Measurements from ENCODE around the gene EIF4E1B. TPM values are rescaled to one million over a fixed set of nuclear protein-coding genes. Genes with fewer than 3 reads are reported as not detected.
"Not testable (repeated sequence)": the region's sequence is repeated elsewhere in the genome, so short reads cannot be mapped to it uniquely, and the experiment has no call there.

Gene EIF4E1B, protein sequence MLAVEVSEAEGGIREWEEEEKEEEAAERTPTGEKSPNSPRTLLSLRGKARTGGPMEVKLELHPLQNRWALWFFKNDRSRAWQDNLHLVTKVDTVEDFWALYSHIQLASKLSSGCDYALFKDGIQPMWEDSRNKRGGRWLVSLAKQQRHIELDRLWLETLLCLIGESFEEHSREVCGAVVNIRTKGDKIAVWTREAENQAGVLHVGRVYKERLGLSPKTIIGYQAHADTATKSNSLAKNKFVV
- not detected for total RNA-seq

DNA sequence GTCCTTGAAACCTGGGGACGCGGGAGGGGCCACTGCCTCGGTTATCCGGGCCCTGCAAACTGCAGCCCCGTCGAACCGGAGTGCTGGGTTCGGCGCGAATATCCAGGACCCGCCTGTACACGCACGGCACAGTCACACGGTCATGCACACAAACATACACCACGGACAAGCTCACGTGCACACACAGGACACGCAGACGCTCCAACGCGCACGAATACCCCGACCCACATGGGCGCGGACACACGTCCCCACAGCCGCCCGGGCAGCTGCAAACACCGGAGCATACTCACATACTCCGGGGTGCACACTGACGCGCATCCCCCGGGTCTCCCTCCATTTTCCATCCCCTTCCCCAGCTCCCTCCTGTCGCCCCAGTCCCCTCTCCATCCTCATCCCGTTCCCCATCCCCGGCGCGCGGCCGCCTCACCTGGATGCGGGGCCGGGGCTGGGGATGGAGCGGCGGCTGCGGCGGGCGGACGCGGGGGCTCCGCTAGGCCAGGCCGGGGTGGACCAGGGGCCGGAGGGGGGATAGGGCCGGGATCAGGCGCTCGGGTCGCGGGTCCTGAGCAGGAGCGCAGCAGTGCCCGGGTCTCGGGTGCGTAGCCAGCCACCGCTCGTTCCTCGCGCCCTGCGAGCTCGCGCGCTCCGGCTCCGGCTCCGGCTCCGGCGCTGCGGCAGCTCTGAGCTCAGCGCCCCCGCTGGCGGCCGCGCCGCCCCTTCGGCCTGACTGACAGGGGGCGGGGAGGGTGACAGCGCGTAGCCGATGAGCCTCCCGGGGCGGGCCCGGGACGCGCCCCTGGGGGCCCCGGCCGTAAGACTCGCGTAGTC, at the start of gene EIF4E1B, which contains the start of gene SNCB:
TSS of gene EIF4E1B (plus strand) at position 823 of the 828 bp plus-strand sequence. CDS start 12,113 bp downstream, outside the sequence.
TSS of gene SNCB (minus strand) at position 682 of the 828 bp plus-strand sequence. CDS start 880 bp downstream, outside the sequence.
- intact Hi-C loops (cut with DNase I): no loop called here
- DNase-seq (ENCODE audit: low spot score) (no peak), ATAC-seq (peak; percentile 55)

DNA sequence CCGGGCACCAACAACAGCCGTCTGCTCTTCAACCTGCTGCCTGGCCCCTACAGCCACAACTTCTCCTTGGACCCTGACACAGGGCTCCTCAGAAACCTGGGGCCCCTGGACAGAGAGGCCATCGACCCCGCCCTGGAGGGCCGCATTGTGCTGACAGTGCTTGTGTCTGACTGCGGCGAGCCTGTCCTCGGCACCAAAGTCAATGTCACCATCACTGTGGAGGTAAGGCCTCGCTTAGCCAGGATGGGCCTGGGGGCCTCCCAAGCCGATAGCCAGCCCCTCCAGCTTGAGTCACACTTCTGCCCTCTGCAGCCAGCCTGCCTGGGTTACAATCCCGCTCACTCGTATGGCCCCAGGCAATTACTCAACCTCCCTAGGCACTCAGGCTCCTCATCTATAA, 49.1 kb upstream of the EIF4E1B start:
- ATAC-seq (no peak), DNase-seq (ENCODE audit: low spot score) (no peak)
- intact Hi-C loops (cut with DNase I): no loop called here

DNA sequence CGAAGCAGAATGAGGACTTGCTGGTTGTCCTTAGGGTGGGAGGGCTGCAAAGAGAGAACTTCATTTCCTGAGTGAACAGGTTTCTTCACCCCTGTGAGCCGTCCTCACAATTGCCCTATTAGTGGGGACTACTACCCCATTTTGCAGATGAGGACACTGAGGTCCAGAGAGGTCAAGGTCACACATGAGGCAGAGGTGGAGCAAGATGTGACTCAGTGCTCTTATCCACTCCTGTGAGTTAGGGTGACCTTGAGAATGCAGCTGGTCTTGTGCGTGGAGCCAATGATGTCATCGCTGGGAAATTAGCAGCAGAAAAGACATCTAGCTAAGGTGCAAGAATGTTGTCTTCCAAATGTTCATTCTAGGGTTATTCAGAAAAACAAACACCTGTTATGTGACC, 47.4 kb upstream of the EIF4E1B start:
- ATAC-seq (no peak), DNase-seq (ENCODE audit: low spot score) (no peak)
- intact Hi-C loops (cut with DNase I): no loop called here

DNA sequence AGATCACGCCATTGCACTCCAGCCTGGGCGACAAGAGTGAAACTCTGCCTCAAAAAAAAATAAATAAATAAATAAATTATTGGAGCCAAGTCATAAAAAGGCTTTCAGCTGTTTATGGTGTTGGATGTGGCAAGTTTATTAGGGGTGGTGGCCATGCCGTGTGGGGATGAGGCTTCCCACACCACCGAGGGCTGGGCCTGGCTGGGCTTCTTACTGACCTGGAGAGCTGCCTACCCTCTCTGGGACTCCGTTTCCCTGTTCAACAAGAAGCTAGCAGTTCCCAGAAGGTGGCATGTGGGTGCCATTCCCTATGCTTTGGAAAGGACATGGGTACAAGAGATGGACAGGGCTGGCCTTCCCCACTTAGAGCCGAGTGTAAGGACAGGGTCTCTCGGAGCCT, 43.1 kb upstream of the EIF4E1B start:
- intact Hi-C loops (cut with DNase I): no loop called here
- no peak for ATAC-seq
- DNase-seq (ENCODE audit: low spot score): no peak

DNA sequence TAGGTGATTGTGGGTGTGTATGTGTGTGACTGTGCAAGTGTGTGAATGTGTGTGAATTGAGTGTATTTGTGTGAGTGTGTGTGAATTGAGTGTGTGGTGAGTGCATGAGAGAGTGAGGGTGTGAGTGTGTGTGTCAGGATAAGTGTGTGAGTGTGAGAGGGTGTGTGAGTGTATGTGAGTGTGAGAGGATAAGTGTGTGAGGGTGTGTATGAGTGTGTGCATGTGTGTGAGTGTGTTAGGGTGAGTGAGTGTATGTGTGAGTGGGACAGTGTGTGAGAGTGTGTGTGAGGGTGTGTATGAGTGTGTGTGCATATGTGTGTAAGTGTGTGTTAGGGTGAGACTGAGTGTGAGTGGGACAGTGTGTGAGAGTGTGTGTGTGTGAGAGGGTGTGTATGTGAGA, 42.2 kb upstream of the EIF4E1B start:
- ATAC-seq (no peak), DNase-seq (ENCODE audit: low spot score) (no peak)
- intact Hi-C loops (cut with DNase I): no loop called here

DNA sequence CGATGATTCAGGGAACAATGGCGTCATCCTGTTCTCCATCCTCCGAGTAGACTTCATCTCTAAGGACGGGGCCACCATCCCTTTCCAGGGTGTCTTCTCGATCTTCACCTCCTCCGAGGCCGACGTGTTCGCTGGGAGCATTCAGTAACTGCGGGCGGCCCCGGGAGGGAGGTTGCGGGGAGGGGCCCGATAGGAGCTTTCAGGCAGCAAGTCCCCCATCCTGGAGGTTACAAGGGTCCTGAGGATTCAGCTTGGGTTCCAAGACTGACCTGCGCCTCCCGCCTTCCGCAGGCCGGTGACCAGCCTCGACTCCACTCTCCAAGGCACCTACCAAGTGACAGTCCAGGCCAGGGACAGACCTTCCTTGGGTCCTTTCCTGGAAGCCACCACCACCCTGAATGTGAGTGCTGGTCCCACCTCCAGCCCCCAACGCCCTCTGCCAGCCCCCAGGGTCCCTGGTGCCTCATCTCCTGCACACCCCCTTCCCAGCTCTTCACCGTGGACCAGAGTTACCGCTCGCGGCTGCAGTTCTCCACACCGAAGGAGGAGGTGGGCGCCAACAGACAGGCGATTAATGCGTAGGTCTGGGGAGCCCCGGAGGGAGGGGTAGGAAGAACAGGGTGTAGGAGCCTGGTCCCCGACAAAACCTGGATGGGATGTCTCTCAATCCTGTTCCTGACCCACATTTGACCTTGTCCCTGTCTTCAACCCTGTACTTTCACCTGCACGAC, 41.3 kb upstream of the EIF4E1B start:
- intact Hi-C loops (cut with DNase I): no loop called here
- ATAC-seq (no peak), DNase-seq (ENCODE audit: low spot score) (no peak)

DNA sequence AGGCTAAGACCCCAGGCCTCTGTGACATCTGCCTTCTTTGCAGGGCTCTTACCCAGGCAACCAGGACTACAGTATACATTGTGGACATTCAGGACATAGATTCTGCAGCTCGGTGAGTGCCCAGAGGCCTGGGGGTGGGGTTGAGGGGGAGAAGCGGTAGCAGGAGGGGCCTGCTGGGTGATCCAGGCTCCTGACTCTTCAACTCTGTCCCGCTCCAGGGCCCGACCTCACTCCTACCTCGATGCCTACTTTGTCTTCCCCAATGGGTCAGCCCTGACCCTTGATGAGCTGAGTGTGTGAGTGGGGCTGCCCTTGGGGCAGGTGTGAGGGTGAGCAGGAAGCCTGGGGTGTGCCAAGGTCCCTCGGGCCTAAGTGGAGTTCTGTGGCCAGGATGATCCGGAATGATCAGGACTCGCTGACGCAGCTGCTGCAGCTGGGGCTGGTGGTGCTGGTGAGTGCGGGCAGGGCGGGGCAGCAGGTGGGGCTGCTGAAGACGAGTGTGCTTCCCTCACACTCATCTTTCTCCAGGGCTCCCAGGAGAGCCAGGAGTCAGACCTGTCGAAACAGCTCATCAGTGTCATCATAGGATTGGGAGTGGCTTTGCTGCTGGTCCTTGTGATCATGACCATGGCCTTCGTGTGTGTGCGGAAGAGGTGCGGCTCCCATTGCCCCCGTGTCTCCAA, 40.3 kb upstream of the EIF4E1B start:
- no peak for ATAC-seq
- DNase-seq (ENCODE audit: low spot score): no peak
- intact Hi-C loops (cut with DNase I): no loop called here

DNA sequence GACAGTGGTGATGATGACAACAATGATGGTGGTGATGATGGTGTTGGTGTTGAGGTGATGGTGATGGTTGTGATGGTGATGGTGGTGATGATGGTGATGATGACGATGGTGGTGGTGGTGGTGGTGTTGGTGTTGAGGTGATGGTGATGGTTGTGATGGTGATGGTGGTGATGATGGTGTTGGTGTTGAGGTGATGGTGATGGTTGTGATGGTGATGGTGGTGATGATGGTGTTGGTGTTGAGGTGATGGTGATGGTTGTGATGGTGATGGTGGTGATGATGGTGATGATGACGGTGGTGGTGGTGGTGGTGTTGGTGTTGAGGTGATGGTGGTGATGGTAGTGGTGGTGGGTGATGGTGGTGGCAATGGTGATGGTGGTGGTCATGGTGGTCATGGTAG, 38.8 kb upstream of the EIF4E1B start:
- ATAC-seq; DNase-seq (ENCODE audit: low spot score); intact Hi-C loops (cut with DNase I): not testable (repeated sequence)

DNA sequence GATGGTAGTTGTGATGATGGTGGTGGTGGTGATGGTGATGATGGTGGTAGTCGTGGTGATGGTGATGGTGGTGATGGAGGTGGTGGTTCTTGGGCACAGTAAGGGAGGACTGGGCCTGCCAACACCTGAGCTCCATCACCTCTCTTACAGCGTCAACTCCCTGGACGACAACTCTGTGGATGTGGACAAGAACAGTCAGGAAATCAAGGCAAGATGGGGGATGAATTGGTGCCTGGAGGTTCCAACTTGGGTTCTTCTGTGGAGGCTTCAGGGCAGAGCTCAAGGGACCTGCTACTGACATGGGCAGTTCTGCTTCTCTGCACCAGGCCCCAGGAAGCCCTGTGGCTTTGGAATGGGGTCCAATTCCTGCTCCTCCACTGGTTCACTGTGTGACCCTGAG, 37.9 kb upstream of the EIF4E1B start:
- DNase-seq (ENCODE audit: low spot score) (no peak), ATAC-seq (no peak)
- intact Hi-C loops (cut with DNase I): no loop called here

DNA sequence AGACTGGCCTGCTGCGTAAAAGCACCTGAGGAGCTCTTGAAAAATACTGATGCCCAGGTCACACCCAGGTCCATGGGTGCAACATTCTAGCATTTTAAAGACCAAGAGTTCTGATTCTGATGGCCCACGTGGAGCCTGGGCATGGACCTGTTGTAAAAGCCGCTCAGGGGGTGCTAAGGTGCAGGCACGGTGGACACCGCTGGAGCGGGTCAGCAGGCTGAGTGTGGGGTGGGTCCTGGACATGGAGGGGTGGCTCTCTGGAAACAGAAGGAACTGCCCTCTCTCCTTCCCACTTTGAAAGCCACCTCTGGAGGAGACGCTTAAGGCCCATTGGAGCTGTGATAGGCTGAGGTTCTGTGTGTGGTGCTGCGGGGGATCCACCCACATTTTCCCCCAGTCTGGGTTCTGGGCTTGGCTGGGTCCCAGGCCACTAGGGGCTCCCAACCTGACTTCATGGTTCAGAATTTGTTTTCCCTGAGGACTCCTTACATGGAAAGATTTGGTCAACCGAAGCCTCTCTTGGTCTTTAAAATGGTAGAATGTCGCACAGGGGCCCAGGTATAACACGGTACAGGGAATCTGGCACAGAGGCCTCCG, 37.1 kb upstream of the EIF4E1B start:
- no peak for ATAC-seq

DNA sequence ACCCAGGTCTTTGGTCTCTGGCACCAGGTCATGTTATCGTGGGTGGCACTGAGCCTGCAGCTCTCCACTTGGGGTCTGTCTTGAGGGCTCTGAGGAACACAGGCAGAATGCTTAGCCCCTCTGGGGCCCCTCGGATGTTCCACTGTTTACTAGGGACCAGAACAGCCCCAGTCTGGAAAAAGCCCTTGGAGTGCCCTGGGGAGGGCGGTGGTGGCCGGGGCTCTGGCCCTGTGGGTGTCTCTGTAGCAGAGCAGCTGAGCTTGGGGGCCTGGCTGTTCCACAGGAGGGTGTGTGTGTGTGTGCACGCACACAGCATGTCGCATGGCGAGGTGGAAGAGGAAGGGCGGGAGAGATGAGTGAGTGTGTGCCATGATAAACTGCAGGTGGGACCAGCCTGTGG, 35.9 kb upstream of the EIF4E1B start:
- DNase-seq (ENCODE audit: low spot score) (no peak), ATAC-seq (no peak)
- intact Hi-C loops (cut with DNase I): no loop called here

More for the DNA sequence above, 37.1 kb upstream of the EIF4E1B start:
- DNase-seq (ENCODE audit: low spot score): no peak
- intact Hi-C loops (cut with DNase I): no loop called here

DNA sequence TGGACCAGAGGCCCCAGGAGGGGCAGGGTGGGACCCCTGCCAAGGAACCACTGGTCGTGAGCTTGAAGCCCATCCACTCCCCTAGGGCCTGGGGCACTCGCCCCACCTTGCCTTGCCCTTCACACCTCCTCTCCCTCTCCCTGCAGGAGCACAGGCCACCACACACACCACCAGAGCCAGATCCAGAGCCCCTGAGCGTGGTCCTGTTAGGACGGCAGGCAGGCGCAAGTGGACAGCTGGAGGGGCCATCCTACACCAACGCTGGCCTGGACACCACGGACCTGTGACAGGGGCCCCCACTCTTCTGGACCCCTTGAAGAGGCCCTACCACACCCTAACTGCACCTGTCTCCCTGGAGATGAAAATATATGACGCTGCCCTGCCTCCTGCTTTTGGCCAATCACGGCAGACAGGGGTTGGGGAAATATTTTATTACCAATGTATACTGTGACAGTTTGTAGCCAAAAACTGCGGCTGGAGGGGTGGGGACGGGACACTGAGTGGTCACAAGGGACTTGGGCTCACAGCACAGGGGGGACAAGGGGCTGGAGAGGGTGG, 35.0 kb upstream of the EIF4E1B start:
- ATAC-seq: no peak
- intact Hi-C loops (cut with DNase I): no loop called here
- DNase-seq (ENCODE audit: low spot score): no peak

DNA sequence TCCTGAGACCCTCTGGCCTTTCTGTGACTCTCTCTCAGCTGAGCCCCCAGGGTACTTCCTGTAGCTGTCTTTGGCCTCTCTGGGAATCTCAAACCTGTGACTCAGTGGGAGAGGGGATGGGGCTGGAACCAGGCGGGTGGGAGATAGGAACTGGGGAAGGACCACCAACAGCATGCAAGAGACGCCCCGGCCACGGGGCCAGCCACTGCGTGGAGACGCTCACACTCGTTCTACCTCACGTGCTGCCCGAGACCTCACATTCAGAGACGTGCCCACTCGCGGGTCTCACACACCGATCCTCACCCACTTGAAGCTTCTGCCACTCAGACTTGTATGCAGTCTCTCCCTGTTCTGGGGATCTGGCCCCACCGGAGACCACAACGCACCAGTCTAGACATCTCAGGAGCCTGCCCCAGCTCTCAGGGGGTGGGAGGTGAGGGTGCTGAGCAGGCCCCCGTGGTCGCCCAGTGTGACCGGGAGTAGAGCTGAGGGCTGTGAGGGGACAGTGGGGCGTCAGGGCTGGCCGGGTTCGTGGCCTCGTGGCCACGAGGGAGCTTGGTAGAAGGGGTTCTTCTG, 34.3 kb upstream of the EIF4E1B start:
- DNase-seq (ENCODE audit: low spot score) (no peak), ATAC-seq (no peak)
- intact Hi-C loops (cut with DNase I): no loop called here

DNA sequence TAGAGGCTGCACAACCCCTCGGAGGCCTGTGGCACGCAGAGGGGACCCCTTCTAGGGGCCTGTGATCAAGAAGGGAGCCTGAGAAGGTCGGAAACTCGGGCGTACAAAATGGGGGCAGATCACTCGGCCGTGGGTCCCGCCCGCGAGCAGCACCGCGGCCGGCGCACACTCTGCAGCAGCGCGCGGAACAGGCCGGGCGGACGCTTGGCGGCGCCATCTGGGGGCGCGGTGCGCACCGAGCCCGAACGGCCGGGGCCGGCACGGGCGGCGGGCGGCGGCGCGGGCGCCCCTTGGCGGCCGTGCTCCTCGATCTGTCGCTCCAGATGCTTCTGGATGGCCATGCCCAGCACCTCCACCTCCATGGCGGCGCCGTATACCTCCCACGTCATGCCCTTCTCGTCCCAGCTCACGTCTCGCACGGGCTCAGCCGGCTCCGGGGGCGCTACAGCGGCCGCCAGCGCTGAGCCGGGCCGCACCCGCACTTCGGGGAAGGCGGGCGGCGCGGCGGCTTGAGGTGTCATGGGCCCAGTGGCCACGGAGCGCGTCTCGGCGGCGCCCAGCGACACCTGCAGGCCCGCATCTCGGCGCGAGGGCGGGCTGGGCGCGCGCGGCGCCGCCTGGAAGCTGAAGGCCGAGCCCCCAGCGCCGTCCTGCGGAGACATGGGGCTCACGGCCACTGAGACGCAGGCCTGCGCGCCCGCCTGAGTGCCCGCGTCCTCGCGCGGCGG, 33.6 kb upstream of the EIF4E1B start:
- peak; percentile 44 for ATAC-seq
- no peak for DNase-seq (ENCODE audit: low spot score)
- intact Hi-C loops (cut with DNase I): no loop called here

DNA sequence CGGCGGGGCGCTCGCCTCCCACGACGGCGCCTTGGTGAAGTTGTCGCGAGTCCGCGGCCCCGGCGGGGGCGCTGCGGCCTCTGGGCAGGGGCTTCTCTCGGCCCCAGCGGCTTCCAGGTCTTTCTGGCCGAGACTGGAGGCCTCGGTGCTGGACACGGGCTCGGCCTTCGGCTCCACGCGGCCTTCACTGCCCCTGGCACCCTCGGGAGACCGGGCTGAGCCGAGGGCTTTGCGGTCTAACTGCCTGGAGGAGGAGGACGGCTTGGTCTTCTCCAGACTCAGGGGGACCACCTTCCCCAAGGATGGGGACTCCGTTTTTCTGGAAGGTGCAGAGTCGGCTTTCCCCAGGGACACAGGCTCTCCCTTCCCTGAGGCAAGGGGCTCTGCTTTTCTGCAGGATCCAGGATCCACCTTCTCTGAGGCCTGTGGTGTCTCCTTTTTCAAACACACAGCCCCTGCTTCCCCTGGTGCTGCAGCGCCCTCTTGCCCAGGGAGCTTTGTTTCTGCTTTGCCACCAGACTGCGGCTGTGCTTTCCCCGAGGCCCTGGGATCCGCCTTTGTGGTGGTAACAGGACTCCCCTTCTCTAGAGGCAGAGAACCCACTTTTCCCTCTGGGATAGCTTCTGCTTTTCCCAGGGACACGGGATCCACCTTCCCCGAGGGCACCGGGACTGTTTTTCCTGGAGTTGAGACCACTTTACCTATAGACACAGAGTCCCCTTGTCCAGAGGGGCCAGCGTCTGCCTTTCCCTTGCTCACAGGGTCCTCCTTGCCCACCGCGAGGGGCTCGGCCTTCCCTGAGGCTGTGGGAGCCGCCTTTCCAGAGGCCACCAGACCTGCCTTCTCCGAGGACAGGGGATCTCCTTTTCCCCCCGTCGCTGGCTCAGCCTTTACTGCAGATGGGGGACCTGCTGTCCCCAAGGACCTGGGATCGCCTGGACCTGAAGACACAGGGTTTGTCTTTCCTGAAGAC, 32.8 kb upstream of the EIF4E1B start:
- intact Hi-C loops (cut with DNase I): no loop called here
- DNase-seq (ENCODE audit: low spot score) (no peak), ATAC-seq (no peak)

DNA sequence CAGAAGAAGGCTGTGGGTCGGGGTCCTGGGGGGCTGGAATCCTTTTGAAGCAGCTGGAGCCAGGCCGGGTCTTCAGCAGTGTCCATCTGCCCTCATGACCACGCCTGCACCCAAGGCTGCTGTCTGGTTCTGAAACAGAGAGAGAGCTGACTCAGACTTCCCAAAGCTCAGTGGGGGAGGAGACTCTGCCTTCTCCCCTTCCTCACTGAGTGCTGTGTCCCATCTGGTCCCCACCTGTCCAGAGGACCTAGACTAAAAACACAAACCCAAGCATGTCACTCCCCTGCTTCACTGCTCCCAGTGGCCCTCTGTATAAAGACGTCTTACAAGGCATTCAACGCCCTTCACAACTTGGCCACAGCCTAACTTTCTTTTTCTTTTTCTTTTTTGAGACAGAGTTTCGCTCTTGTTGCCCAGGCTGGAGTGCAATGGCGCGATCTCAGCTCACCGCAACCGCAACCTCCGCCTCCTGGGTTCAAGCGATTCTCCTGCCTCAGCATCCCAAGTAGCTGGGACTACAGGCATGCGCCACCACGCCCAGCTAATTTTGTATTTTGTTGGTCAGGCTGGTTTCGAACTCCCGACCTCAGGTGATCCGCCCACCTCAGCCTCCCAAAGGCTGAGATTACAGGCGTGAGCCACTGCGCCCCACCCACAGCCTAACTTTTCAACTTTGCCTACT, 30.6 kb upstream of the EIF4E1B start:
- ATAC-seq; intact Hi-C loops (cut with DNase I); DNase-seq (ENCODE audit: low spot score): not testable (repeated sequence)
